HG03439 (cell line): ENCODE results near the gene CLPSL1.

Source experiments
- ATAC-seq: cut with Tn5 transposase; IDR thresholded peaks from one replicate; pipeline ENCODE4 v1.9.1; 2021; ENCODE audit warnings: mild to moderate bottlenecking, moderate library complexity; ENCODE audit not compliant: unreplicated experiment

Gene CLPSL1

GRCh38 chr6:35795453-35796071 is 14.7 kb downstream of the CLPSL1 start:
- ATAC-seq = no peak

- ATAC-seq = no peak
Observed at GRCh38 chr6:35796236-35796635, 15.4 kb downstream of the CLPSL1 start.

GRCh38 chr6:35797837-35798526 is 17.2 kb downstream of the CLPSL1 start:
- no peak for ATAC-seq

- no peak for ATAC-seq
Observed at GRCh38 chr6:35798706-35799105, 17.9 kb downstream of the CLPSL1 start.

GRCh38 chr6:35801148-35801547 is 20.3 kb downstream of the CLPSL1 start:
- no peak for ATAC-seq

GRCh38 chr6:35804996-35805736 is 24.3 kb downstream of the CLPSL1 start, which contains the start of gene LHFPL5:
Gene LHFPL5 (plus strand): TSS chr6:35805352. CDS start chr6:35805671, 319 bp downstream.
- no peak for ATAC-seq

GRCh38 chr6:35808688-35809087 is 27.9 kb downstream of the CLPSL1 start:
- no peak for ATAC-seq

GRCh38 chr6:35809809-35810208 is 29.0 kb downstream of the CLPSL1 start:
- no peak for ATAC-seq

GRCh38 chr6:35810971-35811698 is 30.3 kb downstream of the CLPSL1 start:
- no peak for ATAC-seq

GRCh38 chr6:35811699-35811995 is 30.8 kb downstream of the CLPSL1 start:
- no peak for ATAC-seq

- no peak for ATAC-seq
Observed at GRCh38 chr6:35817515-35817914, 36.7 kb downstream of the CLPSL1 start.

- no peak for ATAC-seq
Observed at GRCh38 chr6:35823601-35824000, 42.8 kb downstream of the CLPSL1 start.

GRCh38 chr6:35824552-35825192 is 43.9 kb downstream of the CLPSL1 start:
- no peak for ATAC-seq

- no peak for ATAC-seq
Observed at GRCh38 chr6:35829306-35829705, 48.5 kb downstream of the CLPSL1 start.

GRCh38 chr6:35831257-35832007 is 50.6 kb downstream of the CLPSL1 start:
- ATAC-seq = no peak

- no peak for ATAC-seq
Observed at GRCh38 chr6:35833536-35833935, 52.7 kb downstream of the CLPSL1 start.
